Globus pallidus (tissue), 1 donor: ENCODE data around the gene SERPINB13.
"Not testable (repeated sequence)": the region's sequence is repeated elsewhere in the genome, so short reads cannot be mapped to it uniquely, and the experiment has no call there.

ENCODE experiments used
- DNase-seq: peaks from one replicate; pipeline ENCODE4 v3.0.0-alpha.2; 2015; ENCODE audit warnings: low spot score

SERPINB13 gene

DNA sequence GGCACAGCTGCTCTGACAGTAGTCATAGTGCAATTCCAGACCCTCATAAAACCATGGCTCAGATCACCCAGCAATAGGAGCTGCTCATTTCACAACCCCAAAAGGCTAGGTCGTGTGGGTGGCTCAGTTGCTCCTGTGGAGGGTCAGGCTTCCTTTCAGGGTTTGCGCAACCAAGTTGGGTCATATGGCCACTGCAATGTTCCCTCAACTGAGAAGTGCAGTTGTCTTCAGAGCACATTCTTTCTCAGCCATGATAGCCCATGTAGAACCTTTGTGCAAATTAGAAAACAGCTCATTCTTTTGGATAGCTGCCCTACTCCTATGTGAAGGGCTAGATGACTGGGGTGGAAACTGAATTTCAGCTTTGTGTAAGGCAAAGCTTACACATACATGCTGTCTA lies 3.2 kb downstream of the SERPINB13 start:
- no peak for DNase-seq

DNA sequence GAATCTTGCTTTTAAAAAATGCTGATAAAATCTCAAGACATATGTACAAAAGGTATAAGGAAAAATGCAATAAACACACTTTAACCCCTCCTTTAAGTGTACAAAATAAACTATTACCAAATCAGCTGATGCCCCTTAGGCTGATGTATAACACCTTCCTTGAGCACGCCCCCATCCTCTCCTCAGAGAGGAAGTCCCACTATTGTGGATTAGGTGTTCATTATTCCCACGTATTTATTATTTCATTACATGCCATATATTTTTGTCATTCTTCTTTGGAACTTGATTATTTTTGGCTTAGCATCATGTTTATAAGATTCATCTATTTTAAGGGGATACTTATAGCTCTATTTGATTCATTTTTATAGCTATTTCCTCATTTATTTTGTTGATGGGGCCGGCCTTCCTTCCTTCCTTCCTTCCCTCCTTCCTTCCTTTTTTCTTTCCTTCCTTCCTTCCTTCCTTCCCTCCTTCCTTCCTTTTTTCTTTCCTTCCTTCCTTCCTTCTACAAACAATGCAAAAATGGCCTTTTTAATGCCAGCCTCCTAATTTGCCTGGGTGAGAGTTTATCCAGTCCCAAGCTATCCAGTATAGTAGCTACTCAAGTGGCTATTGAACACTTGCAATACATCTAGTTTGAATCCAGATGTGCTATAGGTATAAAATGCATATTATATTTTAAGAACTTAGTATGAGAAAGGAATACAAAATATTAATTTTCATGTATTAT lies 4.0 kb downstream of the SERPINB13 start:
- no peak for DNase-seq

DNA sequence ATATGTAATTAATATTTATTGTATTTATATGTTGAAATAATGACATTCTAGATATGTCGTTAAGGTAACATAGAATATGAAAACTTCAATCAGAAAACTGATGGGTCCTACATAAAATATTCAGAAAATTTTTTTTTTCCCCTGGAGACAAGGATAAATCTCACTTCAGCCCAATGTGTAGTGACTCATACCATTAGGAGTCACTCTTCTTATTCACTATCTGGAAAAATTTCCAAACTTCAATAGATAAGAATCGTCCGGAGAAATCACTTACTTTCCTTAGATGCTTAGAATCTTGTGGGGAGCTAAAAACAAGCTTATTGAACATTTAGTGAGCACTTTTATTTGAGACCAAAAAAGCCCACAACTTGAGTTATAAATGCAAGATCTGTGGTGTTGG lies 4.6 kb downstream of the SERPINB13 start:
- no peak for DNase-seq

DNA sequence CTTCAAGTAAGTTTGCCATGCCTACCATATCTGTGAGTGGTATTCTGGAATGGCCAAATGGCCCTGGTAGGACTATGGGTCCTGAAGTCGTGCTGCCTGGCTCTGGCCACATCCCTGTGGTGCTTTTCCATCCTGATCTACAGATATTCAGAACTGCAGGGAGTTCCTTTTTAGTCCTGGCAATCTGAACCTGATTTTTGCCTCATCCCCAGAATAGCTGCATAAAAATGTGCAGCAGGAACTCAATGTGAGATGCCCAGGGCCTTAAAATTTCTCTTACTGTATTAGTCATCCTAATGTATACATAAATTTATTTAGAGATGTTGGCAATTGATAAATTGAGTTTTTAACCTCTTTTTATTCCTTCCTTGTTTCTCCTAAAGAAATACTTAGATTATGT lies 5.3 kb downstream of the SERPINB13 start:
- no peak for DNase-seq

DNA sequence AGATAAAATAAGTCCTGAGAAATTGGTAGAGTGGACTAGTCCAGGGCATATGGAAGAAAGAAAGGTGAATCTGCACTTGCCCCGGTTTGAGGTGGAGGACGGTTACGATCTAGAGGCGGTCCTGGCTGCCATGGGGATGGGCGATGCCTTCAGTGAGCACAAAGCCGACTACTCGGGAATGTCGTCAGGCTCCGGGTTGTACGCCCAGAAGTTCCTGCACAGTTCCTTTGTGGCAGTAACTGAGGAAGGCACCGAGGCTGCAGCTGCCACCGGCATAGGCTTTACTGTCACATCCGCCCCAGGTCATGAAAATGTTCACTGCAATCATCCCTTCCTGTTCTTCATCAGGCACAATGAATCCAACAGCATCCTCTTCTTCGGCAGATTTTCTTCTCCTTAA lies 9.8 kb downstream of the SERPINB13 start:
- DNase-seq = no peak

DNA sequence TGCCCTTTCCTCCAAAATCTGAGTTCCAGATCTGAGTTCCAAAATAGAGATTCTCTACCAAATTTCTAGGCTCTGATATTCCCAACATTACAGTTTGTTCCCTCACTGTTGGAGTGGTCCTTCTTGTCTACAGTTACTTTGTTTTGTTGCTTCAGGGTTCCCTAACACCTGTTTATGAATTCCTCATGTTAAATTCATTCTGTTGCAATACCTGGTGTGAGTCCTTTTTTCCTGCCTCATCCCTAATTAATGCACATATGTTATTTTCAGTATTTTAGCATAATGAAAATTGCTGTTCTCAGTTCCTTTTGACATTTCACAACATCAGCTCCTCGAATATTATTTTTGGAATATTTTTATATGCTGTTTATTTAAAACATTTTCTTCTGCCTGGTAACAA lies 16.2 kb downstream of the SERPINB13 start:
- DNase-seq = no peak

DNA sequence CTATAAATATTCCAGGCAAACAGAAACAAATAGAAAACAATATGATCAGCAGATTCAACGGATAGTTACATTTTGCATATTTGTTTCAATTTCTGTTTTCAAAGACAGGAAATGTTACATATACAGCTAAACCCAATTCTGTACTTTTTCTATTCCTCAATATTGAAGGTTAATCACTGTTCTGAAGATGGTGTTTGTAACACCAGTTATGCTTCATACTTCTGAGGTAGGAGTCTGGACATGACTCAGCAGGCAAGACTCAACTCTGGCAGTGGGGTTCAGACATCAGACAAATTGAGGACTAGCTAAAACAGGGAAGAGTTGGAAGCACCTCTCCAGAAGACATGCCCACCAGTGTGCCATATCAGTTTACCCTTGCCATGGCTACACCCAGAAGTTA lies 16.6 kb downstream of the SERPINB13 start:
- DNase-seq = no peak

DNA sequence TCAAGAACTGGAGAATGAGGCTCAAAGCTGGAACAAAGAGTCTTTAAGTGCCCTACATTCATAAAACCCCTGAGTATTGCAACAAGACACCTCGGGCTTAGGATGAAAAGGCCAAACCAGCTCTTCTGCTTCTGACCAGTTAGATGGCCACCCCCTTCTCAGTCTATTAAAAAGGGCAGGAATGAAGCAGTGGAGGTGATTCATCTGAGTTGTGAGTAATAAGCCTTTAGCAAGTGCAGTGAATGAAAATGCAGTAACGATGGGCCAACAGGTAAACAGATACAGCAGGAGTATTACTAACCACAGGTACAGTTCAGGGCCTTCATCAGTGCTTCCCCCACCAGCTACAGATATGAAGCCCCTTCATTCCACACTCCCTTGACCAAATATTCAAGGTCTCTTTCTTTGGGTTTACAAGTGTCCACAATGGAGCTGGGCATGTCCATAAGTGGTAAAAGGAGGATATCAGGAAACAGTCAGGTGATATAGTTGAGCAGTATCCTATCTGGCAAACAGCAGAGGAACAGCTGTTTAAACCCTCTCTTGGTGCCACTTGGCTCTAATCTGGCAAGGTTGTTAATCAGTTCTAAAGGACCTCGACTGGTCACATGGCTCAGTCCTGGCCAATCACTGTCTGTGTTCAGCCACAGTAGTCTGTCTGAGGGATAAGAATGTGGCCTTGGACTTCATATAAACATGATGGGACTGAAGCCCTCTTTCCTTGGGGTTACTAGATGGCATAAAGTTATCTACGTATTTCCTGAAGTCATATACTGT lies 17.8 kb downstream of the SERPINB13 start:
- DNase-seq = no peak

DNA sequence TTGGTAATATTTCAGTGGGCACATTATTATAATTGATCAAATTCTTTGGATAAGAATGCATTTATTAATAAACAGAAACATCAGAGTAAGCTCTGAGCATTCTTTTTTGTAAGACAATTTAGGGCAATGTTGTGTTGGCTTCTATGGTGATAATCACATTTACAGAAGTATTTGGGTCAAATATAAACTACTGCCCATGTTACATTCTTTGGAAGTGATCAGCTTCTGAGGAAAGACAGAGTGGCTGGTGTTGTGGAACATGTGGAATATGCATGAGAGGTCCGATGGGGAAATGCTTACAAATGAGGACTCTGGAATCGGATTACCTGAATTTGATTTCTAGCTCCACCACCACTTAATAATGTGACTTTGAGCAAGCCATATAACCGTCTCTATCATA lies 19.4 kb downstream of the SERPINB13 start:
- no peak for DNase-seq

DNA sequence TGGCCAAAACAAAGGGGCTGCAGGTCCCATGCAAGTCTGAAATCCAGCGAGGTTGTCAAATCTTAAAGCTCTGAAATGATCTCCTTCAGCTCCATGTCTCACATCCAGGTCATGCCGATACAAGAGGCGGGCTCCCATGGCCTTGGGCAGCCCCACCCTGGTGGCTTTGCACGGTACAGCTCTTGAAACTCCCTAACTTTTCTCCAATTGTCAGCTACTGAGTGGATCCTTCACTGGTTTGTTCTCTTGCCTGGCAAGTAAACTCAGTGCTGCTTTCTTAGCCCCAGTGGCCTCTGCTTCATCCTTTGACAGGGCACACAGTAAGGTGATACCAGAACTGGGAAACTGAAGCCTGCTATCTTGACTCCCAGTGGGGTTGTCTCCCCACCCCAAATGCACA lies 26.3 kb downstream of the SERPINB13 start:
- DNase-seq = no peak

DNA sequence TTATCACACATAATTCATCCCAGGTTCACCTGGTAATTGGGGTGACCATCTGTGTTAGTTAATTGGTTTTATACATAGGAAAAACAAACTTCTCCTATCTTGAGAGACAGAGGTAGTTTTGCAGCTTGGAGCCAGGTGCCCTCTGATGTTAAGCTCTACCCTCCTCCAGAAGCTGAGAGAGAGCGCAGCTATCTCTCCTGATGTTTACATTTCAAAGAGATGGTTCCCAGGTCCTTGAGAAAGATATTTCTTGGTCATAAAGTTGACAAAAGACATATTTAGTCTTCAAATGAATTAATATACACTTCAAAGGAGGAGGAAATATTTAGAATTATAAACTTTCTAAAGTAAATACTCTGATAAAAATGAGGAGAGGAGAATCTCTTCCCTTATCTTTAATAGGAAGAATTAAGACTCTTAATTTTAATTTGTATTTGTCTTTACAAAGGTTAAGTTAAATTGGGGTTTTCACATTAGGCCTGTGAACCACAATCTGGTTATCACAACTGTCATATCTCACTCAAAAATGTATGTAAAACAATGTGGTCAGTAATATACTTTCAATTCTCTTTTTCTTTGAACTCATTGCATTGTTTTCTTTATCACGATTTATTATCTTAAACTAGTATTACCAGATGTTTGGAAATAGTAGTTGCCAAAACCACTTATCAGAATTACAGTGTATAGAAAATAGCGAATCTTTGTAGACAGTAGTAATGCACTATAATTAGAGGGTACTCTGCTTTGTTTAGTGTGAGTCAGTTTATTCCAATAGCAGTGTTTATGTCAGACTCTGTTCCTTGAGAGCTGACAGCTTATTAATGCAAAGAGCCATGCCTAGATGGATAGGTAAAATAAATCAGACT lies 30.1 kb downstream of the SERPINB13 start:
- no peak for DNase-seq

DNA sequence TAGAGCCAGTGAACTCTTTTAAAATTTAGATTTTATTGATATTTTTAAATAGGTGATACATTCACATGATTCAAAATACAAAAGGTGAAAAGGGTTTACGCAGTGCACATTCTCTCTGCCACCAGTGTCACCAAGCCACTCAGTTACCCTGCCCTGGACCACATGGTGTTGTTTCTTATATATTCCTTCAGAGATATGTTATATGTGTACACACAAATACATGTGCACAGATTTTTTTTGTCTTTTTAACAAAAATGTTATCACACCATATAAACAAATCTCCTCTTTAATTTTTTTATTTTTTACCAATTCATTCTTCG lies 30.7 kb downstream of the SERPINB13 start:
- DNase-seq = no peak

DNA sequence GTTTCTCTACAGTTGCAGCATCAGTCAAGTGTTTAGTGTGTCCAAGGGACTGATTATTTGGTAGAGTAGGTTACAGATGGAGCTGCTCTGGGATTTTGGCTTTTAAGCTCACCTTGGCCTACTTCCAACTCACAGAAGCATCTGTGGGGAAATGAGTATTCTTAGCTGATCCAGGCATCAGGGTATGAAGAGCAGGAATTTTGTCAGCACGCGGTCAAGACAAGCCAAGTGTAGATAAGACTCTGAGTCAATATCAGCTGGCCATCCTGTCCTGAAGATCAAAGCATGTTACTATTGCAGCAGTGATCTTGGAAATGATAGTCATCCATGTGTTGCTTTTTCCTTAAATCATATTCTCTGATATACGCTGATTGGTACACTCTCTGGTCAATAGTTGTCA lies 32.5 kb downstream of the SERPINB13 start:
- no peak for DNase-seq

DNA sequence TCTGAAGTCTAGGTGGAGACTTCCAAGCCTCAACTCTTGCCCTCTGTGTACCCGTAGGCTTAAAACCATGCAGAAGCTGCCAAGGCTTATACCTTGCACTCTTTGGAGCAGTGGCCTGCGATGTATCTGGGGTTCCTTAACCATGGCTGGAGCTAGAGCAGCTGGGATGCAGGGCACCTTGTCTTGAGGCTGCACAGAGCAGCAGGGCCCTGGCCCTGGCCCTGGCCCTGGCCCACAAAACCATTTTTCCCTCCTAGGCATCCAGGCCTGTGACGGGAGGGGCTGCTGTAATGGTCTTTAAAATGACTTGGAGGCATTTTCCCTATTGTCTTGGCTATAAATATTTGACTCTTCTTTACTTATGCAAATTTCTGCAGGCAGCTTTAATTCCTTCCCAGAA lies 37.7 kb downstream of the SERPINB13 start:
- no peak for DNase-seq

DNA sequence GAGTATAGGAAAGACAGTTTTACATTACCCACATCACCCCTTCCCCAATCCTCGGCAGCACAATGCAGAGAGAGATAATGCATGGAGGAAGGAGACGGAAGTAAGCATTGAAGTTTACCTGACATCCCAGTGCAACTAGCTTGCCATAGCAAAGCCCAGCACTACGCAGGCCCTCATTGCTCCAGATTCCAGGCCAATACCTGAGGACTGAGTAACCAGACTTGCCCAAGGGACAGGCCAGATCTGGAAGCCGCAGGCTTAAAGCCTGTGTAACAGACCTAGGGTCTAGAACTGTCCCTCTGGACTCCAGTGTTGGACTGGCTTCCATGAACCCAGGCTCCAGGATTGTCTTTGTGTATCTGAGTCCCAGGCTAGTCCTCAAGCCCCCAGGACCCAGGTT lies 39.3 kb downstream of the SERPINB13 start:
- no peak for DNase-seq

DNA sequence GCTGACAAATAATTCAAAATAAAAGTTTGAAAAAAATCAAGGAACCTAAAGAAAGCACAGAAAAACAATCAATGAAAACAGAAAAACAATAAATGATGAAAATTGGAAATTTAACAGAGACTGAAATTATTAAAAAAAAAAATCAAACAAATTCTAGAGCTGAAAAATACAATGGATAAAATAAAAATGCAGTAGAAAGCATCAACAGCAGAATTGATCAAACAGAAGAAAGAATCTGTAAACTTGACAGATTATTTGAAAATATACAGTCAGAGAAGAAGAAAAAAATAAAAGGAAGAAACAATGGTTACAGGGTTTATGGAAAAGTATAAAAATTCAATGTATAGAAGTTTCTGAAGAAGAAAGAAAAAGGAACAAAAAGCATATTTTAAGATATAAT lies 40.7 kb downstream of the SERPINB13 start:
- no peak for DNase-seq

DNA sequence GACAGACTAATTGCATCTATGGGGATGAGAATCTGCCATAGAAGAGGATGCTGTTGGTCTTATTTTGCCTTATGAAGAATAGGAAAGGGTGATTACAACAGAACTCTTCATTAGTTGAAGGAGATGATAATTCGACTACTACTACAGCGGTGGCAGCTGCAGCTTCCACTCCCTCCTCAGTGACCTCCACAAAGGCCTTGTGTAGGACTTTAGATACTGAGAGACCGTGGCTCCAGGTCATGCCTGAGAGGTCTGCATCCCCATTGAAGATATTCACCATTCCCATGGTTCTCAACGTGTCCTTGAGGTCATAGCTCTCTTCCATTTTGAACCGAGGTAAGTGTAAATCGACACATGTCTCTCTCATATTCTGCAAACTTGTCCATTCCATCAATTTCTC lies 50.6 kb downstream of the SERPINB13 start:
- no peak for DNase-seq

DNA sequence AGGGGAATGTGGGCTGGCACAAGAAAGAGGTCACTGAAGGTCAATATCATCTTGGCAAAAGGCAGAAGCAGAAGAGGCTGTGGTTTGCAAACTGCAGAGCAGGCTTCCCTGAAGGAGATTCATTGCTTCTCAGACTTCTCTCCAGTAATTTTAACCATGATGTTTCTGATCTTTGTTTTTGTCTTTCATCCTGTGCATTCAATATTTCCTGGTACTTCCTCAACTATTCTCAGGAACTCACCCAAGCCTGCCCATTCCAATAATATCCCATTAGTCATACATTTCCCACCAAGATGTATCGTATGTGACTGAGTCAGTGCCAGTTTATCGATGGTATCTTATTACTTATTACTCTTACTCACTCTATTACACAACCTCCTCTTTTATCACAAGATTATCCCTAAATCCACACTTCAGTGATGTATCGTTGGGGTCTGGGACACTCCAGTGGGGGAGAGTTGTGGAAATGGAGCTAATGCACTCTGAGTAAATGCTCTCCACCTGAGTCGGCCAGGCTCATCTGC lies 54.1 kb downstream of the SERPINB13 start:
- not testable (repeated sequence) for DNase-seq

DNA sequence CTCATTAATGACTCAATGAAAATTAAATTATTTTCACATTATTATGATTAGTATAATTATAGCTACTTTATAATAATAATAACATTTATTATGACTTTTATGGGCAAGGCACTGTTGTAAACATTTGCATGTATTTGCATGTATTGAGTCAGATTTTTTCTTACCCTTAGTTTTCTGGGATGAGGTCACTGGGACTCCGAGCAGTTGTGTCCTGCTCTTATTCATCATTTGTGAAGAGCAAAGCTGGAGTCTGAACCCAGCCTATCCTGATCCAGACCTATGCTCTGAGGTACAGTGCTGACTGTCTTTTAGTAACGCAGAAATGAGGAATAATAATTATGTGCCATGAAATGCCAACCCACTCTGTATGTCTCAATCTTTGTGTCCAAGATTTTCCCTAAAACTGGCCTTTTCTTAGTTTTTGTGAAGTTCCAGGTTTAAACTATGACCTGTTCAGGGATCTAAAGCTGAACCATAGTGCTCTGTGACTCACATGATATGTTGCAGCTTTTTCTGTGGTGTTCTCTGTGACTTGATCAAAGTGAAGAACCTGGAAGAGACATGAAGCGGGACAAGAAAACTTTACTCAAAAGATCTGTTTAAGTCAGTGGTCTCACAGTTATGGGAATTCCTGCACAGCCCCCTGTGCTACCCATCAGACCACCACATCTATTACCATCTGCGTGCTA lies 55.7 kb downstream of the SERPINB13 start:
- DNase-seq = not testable (repeated sequence)

DNA sequence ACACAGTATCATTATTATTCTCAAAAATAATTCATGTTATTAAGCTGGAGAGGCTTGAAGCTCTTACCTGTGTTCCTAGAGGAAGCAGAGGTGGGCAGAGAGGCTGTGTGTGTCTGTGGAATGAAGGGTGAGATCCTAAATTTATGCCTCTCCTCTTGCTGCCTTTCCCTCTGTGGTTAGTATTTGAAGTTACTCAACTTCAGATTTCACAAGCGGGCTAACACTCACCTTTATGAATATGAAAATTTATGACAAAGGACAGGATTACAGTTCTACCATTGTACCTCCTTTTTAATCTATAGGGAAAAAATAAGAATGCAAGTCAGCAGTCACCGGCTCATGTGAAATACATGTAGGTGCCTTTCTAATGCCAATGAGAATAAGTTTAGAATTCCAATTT lies 57.0 kb downstream of the SERPINB13 start, which contains the start of gene SERPINB4:
SERPINB4 (minus strand) TSS at position 115 of the 400 bp plus-strand sequence. CDS start 679 bp downstream, outside the sequence.
- not testable (repeated sequence) for DNase-seq

DNA sequence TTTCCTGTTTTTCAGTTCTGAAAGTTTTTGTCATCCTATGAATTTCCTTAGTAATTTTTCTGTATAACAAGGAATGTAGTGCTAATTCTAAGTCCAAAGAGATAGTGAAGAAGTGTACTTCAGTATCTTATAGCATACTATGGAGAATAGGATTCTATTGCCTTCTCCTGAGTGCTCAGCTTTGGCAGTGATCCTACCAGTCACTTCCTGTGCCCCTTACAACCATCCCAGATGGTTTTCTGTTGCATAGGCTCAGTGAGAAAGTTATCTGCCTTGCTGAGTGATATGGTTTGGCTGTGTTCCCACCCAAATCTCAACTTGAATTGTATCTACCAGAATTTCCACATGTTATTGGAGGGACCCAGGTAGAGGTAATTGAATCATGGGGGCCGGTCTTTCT lies 57.6 kb downstream of the SERPINB13 start:
- DNase-seq = not testable (repeated sequence)

DNA sequence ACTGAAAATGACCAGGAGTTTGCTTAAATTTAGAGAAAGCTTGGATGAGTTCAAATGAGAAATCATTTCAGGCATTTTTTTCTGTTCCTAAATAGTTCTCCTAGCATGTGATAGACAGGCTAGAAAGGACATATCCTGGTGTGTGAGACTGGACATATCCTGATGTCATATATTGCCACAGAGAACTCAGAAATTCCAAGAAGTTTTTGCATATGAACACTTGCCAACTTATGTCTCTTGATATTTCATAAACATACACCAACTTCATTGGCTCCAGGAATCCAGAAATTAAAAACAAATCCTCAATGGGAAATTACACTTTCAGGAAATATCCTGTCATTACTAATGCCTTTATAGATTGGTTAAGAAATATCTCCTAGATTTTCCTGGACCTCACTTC lies 59.8 kb downstream of the SERPINB13 start:
- no peak for DNase-seq
